ENCODE data around the gene C11orf91.
"Not testable (repeated sequence)": the region's sequence is repeated elsewhere in the genome, so short reads cannot be mapped to it uniquely, and the experiment has no call there.

C11orf91 gene

GRCh38 chr11:33667819-33668467 is 32.7 kb downstream of the C11orf91 start:
- no peak for DNase-seq (ENCODE audit: low read depth)
- H3K4me3 ChIP-seq (ENCODE audit: low read length): no peak overlapping the region
- TF ChIP-seq CTCF (conservative IDR thresholded peaks at IDR 0.05; ENCODE audit: low read depth, low read length): no peak

- TF ChIP-seq CTCF (conservative IDR thresholded peaks at IDR 0.05; ENCODE audit: low read depth, low read length): no peak
- no peak for DNase-seq (ENCODE audit: low read depth)
- no peak overlapping the region for H3K4me3 ChIP-seq (ENCODE audit: low read length)
Measured at GRCh38 chr11:33665350-33666106, 35.1 kb downstream of the C11orf91 start.

- no peak for DNase-seq (ENCODE audit: low read depth)
- no peak for TF ChIP-seq CTCF (conservative IDR thresholded peaks at IDR 0.05; ENCODE audit: low read depth, low read length)
- no peak overlapping the region for H3K4me3 ChIP-seq (ENCODE audit: low read length)
Measured at GRCh38 chr11:33664827-33665226, 35.8 kb downstream of the C11orf91 start.

DNA sequence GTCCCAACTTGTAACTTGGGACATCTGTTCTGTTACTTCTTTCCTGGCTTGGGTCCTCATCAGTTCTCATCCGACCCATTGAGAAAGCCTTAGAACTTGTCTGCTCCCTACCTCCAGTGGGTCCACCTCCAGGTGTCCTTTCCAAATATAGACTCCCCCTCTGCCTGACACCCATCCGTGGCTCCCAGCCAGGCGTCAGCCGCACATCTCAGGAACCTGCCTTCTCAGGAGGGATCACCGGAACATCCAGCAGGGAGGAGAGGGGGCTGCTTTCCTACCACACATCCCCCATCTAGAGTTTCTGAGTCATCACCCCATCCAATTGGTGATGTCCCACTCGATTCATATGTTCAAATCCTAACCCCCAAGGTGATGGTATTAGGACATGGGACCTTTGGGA is 36.5 kb downstream of the C11orf91 start:
- H3K4me3 ChIP-seq (ENCODE audit: low read length): no peak overlapping the region
- DNase-seq (ENCODE audit: low read depth): no peak
- TF ChIP-seq CTCF (conservative IDR thresholded peaks at IDR 0.05; ENCODE audit: low read depth, low read length): no peak

DNA sequence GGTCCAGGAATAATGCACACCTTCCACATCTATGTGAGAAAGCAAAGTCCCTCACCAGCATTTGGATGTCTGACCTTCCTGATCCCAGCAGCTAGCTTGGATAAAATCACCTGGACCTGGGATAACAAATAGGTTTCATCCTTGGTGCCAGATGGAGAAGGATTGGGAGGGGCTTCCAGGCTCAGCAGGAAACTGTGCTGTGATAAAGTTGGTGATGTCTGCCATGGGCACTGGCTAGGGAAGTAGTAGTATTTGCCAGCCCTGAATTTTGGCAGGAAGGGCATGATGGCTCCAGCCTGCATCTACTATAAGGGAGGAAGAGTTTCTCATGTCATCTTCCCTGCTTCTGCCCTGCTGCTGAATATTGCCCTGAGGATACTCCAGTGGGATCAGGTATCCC is 37.5 kb downstream of the C11orf91 start:
- DNase-seq (ENCODE audit: low read depth): no peak
- no peak for TF ChIP-seq CTCF (conservative IDR thresholded peaks at IDR 0.05; ENCODE audit: low read depth, low read length)
- H3K4me3 ChIP-seq (ENCODE audit: low read length): no peak overlapping the region

DNA sequence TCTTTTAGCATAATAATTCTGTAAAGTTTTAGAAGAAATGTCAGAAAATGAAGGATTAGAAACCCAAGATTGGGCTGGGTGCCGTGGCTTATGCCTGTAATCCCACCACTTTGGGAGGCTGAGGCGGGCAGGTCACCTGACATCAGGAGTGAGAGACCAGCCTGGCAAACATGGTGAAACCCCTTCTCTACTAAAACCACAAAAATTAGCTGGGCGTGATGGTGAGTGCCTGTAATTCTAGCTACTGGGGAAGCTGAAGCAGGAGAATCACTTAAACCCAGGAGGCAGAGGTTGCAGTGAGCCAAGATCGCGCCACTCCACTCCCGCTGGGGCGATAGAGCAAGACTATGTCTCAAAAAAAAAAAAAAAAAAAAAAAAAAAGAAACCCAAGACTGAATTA is 39.1 kb downstream of the C11orf91 start:
- not testable (repeated sequence) for DNase-seq (ENCODE audit: low read depth); H3K4me3 ChIP-seq (ENCODE audit: low read length)

GRCh38 chr11:33660962-33661361 is 39.7 kb downstream of the C11orf91 start:
- H3K4me3 ChIP-seq (ENCODE audit: low read length): no peak overlapping the region
- DNase-seq (ENCODE audit: low read depth): no peak
- TF ChIP-seq CTCF (conservative IDR thresholded peaks at IDR 0.05; ENCODE audit: low read depth, low read length): no peak

Data from retinal pigment epithelial cell (primary cell).